AG09309 (cell line): ENCODE results near the gene HLA-DQB1.
"Not testable (repeated sequence)": the region's sequence is repeated elsewhere in the genome, so short reads cannot be mapped to it uniquely, and the experiment has no call there.

Source experiments
- DNase-seq: peaks from one replicate; pipeline ENCODE4 v3.0.0-alpha.2; 2010; ENCODE audit warnings: low read depth
- H3K4me3 ChIP-seq: 2 replicates; pipeline ENCODE4 v1.5.1; 2011; ENCODE audit warnings: mild to moderate bottlenecking, low read depth, low read length, moderate library complexity; ENCODE audit not compliant: control insufficient read depth
- CTCF ChIP-seq: IDR thresholded peaks from 2 replicates; pipeline ENCODE4 v1.5.1; 2011; ENCODE audit warnings: mild to moderate bottlenecking, low read depth, low read length, inconsistent platforms; ENCODE audit not compliant: insufficient read depth, control insufficient read depth; ENCODE audit errors: missing control alignments

The HLA-DQB1 gene

DNA sequence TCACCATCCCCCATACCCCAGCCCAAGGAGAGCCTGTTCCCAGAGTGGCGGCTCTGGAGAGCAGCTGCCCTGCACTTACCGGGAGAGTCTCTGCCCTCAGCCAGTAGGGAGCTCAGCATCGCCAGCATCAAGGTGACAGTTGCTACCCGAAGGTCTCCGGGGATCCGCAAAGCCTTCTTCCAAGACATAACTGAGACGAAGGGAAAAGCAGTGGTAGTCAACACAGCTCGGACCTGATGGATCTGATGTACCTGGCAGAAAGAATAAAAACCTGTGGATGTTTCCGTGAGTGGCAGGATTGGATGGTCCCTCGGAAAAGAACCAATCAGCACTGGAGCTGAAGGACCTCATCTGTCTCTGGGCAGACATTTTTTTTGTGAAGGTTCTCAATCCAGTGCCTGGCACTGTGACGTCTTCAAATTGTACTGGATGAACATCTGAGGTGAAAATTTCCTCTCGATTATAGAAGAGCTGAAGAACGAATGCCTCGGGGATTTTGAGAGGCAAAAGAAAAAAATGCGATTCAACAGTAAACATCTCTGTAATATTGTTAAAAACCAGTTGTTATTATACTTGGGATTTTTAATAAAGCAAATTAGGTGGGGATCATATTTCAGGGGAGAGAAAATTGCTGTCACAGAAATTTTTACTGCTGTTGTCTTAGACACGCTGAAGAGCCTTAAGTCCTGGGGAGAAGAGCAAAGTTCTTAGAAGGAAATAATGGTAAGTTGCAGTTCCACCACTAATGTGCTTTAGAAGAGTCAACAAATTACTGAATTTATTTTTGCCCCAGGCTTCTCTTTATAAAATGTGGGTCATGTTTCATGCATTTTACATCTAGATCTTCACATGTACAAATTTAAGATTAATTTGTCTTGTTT lies at the start of gene HLA-DQB1:
Gene HLA-DQB1 (minus strand): TSS at position 238 of the 881 bp plus-strand sequence. CDS start 50 bp downstream, at position 188.
- no peak within 1 kb of the TSS for H3K4me3 ChIP-seq
- no peak for TF ChIP-seq CTCF
- DNase-seq, result no peak

GRCh38 chr6:32713241-32713640 lies 46.8 kb upstream of the HLA-DQB1 start:
- no peak for TF ChIP-seq CTCF
- no peak for DNase-seq
- H3K4me3 ChIP-seq, result no peak overlapping the region

DNA sequence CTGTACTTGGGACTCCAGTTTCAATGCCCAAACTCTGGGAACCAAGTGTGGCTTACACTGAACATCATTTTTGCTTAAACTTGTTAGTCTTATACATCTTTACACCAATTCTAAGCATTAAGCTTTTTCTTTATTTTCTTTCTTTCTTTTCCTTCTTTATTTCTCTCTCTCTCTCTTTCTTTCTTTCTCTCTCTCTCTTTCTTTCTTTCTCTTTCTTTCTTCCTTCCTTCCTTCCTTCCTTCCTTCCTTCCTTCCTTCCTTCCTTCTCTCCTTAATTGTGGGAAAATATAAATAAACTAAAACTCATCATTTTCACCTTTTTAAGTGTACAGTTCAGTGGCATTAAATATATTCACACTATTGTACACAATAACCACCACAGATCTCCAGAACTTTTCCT lies 43.2 kb upstream of the HLA-DQB1 start:
- DNase-seq, result no peak
- no peak overlapping the region for H3K4me3 ChIP-seq
- no peak for TF ChIP-seq CTCF

DNA sequence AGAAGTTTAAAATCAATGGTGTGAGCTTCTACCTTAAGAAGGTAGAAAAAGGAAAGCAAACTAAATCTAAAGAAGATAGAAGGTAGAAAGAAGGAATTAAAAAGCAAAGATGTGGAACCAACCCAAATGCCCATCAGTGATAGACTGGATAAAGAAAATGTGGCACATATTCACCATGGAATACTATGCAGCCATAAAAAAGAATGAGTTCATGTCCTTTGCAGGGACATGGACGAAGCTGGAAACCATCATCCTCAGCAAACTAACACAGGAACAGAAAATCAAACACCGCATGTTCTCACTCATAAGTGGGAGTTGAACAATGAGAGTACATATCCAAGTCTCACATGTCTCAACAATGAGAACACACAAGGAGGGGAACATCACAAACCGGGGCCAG lies 38.7 kb upstream of the HLA-DQB1 start:
- not testable (repeated sequence) for DNase-seq, H3K4me3 ChIP-seq

GRCh38 chr6:32703347-32703746 lies 36.9 kb upstream of the HLA-DQB1 start:
- TF ChIP-seq CTCF, result no peak
- no peak for DNase-seq
- no peak overlapping the region for H3K4me3 ChIP-seq

DNA sequence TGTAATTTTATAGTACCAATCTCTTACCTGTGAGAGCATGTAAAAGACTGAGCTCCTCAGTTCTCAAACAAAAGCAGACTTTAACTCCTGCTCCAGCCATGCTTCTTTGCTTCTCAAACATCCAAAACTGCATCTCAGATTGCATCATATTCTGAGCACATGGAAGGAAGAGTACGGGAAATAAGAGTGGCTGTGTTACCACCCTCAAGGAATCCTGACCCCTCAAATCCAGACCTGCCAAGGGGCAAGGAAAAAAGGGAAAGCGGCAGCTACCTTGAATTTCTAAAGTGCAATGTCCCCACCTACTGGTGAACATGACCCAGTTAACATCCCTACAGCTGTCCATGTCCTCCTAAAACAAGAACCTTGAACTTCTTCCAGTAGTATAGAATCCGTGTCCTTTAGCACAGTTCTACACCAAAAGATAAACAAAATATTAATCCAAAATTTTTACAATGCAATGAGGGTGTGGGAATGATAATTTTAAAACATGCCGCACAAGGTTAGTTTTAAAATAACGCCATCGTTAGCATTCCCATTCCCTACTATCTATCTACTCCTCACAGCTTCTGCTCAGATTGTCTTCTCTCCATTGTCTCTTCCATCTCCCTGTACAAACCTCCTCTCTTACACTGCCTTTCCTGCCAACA lies 34.1 kb upstream of the HLA-DQB1 start:
- H3K4me3 ChIP-seq, result no peak overlapping the region
- TF ChIP-seq CTCF, result peak; percentile 72
- peak; percentile 13 for DNase-seq

DNA sequence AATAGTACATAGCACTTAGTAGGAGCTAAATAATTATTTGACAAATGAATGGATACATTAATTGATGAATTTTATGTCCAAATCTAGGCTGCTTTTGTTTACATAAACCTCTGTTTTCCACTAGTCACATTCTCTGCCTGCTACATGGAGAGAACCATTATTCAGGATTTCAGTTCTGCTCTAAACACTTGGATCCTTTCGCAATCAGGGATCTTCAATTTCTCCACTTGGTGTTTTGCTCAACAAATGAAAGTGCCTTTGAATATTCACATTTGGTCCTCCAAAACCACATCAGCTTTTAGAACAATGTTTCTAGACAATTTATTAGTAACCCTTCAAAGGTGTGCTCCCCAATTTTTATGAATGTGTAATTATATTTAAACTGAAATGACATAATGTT lies 30.6 kb upstream of the HLA-DQB1 start:
- DNase-seq, result no peak
- H3K4me3 ChIP-seq, result no peak overlapping the region
- TF ChIP-seq CTCF, result no peak
